H54 (cell line): ENCODE measurements around the gene GLUL.

Source experiments
- DNase-seq: peaks from one replicate; pipeline ENCODE4 v3.0.0; 2011; ENCODE audit warnings: low spot score, mixed read lengths; ENCODE audit not compliant: insufficient read length
- FAIRE-seq: peaks from 3 replicates; lab custom pipeline; 2011; peaks lifted over from hg19 to GRCh38; lab: Jason Lieb, UNC
- POLR2A ChIP-seq: IDR thresholded peaks from 2 replicates; pipeline ENCODE4 v1.6.1; 2011; ENCODE audit warnings: low read depth, mild to moderate bottlenecking, low read length

The GLUL gene

DNA sequence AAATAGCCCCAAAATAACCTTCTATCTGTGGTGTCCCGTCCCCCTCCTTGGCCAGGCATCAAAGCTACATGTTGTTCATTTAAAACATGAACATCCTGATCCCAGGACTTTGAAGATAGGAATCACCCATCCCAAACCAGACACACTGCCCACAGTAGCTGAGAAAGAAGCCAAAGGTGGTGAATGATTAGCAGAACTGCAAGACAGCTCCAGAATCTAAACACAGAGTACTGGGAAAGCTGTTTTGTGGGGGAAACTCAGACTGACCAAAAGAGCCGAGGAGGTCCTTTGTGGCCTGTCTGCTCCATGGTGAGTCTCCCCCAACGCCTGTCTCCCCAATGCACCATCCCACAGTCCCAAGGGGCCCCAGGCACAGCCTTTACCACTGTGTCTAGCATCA, 16.1 kb upstream of the GLUL start:
- DNase-seq (no peak), FAIRE-seq (no peak)
- TF ChIP-seq POLR2A = no peak

DNA sequence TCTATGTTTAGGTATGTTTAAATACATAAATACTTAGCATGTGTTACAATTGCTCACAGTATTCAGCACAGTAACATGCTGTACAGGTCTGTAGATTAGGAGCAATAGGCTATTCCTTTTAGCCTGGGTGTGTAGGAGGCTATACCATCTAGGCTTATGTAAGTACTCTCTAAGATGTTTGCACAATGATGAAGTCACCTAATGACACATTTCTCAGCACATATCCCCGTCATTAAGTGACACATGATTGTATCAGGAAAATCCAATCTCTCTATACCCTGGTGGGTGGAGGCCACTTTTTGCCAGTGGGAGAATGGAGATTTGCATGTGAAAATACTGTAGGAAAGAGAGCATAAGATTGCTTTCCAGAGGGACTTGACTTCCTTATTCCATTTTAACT, 14.4 kb upstream of the GLUL start:
- DNase-seq = no peak
- TF ChIP-seq POLR2A = no peak
- FAIRE-seq = no peak

DNA sequence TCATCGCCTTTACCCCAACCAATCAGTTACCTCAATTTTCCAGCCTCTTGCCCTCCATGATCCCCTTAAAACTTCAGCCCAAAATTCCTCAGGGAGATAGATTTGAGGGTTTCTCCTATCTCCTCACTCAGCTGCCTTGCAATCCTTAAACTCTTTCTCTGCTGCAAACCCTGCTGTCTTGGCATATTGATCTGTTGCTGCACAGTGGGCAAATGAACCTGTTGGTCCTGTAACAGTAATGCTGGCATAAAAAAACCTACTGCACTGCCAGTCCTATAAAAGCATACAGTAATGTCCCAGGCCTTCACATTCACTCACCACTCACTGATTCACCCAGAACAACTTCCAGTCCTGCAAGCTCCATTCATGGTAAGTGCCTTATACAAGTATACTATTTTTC, 14.0 kb upstream of the GLUL start:
- DNase-seq (no peak), FAIRE-seq (no peak)
- no peak for TF ChIP-seq POLR2A

DNA sequence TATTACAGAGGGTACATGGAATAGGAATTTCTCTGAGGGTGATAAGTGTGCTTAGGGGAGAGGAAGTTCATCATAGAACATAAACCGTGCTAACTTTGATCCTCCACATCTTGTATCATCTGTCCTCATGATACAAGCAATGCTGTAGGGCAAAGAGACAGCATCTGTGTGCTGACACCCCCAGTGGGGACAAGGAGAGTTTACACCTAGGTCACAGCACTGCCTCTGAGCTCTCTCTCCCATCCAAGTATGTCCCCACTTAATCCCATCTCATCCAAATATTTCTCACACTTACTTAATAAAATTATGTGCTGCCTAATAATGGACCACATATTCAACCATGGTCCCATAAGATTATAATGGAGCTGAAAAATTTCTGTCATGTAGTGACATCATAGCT, 13.2 kb upstream of the GLUL start:
- DNase-seq = no peak
- FAIRE-seq = no peak
- TF ChIP-seq POLR2A = no peak

DNA sequence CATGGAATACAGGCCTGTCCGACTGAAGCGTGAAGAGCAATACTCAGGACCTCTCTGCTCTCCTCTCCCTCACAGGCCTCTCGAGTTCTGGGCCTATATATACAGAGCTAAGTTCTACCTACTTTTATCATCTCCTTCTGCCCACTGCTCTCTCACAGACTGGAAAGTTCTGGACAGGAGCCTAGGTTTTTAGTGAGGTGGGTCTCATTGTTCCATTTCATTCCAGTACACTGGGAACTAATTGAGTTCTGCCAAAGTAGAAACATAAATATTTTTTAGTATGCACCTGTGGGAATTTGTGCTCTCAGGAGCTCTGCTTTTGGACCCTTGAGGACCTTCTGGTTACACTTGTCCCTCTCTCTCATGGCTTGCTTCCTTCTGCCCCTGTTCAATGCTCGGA, 9.0 kb upstream of the GLUL start, which contains the start of gene TEDDM1:
Gene TEDDM1 (minus strand): TSS at position 101 of the 400 bp plus-strand sequence. CDS start 182 bp downstream, outside the sequence.
- no peak for DNase-seq
- TF ChIP-seq POLR2A = no peak
- no peak for FAIRE-seq

DNA sequence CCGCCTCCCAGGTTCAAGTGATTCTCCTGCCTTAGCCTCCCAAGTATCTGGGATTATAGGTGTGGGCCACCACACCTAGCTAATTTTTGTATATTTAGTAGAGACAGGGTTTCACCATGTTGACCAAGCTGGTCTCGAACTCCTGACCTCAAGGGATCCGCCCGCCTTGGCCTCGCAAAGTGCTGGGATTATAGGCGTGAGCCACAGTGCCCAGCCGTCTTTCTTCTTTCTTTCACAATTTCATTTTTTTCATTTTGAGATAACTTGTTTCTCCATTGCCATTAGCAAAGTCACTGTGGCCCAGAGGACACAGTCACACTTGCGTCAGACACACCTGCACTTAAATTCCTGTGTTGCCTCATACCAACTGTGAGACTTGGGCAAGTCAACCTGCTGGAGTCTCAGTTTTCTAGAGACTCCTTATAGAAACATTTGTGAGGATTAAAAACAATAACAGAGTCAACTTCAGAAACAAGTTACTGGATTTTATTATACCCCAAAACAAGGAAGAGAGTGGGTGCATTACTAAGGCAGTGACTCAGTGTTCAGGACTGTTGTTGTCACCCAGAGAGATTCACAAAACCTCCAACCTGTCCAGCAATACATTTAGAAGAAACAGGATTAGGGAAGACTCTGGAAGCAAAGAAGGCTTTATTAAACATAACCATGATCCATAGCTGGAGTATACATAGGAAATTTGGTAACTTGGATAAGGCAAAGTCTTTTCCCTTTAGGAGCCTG, 6.2 kb upstream of the GLUL start:
- DNase-seq (no peak), FAIRE-seq (no peak)
- TF ChIP-seq POLR2A = no peak

DNA sequence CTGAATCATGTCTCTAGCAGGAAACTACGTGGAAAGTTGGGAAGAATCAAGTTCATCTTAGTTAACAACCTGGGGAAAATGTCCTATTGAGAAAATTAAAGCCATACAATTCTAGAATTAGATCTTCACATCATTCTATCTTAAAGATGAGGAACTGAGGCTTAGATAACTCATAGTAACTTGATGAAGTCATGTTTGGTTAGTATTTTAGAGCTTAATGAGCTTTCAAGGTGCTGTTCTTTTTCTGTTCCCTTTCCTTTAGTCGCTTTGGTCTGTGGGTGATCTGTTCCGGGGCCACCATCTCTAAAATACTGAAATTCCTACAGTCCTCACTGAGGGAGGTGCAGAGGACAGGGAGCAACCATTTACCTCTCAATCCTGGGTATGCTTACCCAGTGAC, 4.3 kb upstream of the GLUL start:
- no peak for TF ChIP-seq POLR2A
- FAIRE-seq (no peak), DNase-seq (no peak)

DNA sequence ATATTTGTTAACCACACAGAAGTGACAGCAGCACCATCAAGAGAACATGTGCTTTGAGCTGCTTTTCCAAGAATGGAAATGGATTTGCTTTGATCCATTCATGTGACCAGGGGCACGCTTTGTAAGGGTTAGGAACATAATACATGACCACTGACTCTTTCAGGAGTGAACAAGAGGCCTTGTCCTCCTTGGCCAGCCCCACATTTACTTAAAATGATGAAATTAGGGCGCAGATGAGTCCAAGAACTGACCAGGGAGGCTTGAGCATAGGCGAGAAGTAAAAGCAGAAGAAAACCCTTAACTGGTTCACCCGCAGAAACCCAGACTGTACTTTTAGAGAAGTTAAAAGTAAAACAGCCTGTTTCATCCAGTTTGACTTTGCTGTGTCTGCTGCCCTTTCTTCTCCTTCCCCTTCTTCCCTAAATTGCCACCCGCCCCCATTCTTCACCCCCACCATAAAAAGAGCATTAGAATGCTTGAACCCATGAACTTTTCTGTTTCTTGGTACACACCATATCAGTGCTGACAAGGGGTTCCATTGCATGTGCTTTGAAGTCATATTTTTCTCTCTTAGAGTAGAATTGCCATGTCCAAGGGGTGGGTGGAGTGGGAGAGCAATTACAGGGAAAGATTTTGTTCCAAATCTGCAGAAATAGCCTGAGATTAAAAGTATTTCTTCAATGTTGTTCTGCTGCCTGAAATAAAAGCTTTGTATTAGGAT, 2.6 kb upstream of the GLUL start:
- FAIRE-seq = no peak
- TF ChIP-seq POLR2A = no peak

DNA sequence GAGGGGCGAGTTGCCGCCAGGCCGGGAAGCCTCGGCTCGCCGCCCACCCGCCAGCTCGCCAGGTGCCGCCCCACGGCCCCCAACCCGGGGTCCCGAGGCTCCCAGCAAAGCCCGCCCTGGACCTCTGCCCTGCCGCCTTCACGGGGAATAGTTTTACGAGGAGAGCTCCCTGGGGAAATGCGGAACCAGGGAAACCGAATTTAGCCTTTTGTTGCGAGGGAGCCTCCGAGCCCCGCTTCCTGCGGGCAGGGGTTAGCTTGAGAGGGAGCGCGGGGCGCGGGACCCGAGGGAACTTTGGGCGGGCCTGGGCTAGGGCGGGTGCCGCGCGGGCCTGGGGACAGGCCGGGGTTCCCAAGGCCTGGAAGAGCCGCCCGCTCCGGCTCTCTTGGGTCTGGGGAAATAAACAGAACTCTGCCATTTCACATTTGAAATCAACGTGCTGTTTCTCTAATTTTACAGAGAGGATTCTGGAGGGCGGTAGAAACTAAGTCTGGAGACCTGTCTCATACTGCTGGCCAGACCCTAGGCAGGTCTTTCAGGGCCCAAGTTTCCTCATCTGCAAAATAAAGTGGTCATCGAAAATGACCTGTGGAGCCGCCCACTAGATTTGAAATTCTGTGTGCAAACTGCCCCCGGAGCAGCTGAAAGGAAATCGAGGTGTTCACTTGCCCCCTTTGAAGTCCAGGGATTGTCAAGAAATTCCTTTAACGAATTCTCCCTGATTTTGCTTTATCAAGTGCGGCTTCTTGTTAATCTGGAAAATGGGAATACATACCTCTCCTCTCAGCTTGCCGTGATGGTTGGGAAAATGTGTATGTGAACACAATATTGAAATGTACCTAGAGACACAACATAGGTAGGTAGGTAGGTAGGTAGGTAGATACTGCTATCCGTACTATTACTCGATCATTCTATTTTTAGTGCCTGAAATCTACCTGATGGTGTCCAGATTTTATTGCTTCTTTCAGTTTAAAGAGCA, 749 bp upstream of the GLUL start:
- DNase-seq (no peak), FAIRE-seq (no peak)
- TF ChIP-seq POLR2A = no peak

More for the DNA sequence above, 2.6 kb upstream of the GLUL start:
- no peak for DNase-seq

DNA sequence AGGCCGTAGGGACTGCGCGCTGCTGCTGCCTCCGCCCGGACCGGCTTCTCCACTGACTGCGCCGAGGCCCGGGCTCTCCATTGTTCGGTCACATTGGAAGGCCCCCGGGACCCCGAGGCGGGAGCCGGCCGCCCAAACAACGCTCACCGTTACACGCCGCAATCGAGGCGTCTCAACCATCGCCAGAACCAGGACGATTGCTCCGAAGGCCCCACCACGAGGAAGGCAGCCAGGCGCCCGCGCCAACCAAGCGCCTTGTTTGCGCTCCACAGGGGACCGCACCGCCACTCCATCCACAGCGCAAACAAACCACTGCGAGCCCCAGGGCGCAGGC, 595 bp downstream of the GLUL start:
- TF ChIP-seq POLR2A = no peak
- FAIRE-seq (no peak), DNase-seq (no peak)

DNA sequence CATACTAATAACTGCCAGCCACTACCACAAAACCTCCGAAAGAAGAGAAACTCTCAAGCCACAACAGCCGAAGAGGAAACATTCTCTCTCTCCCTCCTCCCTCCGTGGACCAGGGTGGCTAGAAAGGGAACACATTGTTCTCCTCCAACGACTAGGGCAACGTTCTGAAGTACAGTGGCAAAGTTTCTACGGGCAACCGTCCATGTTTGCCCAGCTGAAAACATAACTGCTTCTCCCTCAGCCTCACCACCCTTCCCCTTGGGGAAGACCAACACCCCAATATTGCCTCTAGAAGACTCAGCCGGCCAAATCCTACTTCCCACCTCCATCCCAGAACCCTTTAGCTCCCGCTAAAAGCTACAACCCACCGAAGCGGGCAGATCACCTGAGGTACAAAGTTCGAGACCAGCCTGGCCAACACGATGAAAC, 2.0 kb downstream of the GLUL start:
- no peak for TF ChIP-seq POLR2A
- no peak for DNase-seq
- FAIRE-seq = no peak

DNA sequence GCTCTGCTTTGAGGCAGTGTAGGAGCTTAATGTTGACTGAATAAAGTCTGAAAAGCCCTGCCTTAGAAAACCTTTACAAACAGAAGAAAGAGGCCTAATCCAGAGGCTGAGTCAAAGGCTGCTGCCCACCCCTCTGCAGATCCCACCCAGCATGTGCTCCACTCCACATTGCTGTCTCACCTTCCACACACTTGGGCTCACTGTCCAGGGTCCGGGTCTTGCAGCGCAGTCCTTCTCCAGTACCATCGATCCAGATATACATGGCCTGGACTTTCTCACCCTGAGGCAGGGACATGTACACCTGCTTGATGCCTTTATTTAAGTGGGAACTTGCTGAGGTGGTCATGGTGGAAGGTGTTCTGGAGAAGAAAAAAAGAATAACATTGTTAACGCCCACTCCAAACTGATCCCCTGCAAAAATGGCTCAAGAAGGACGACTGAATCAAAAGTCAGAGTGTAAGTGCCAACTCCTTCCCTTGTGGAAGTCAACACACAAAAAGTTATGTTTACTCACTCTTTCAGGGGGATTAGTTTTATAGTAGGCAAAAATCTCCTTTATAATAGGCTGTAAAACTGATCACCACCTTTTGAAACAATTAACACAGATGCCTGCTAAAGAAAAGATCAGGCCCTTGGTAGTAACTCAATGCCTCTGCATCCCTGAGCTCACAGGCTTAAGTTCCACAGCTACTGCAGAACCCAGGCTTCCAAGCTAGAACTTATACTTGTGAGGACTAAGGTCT, 3.0 kb downstream of the GLUL start:
- no peak for FAIRE-seq
- DNase-seq = no peak
- TF ChIP-seq POLR2A = no peak

DNA sequence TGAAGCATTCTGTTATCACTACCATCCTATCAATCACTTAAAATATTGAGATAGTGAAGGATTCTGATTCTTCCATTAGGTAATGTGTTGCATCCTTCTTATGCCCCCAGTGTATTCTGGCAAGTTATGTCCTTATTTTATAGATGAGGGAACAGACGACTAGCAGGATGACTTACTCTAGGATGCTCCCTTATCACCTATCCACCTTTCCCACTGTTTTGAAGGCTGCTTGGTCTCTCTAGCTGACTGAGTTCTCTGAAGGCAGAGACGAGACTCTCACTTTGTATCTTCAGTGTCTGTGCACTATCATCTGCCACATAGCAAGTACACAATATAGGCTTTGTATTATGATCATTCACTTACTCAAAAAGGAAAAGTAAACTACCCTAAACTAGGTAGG, 4.0 kb downstream of the GLUL start:
- TF ChIP-seq POLR2A = no peak
- DNase-seq = no peak
- FAIRE-seq = no peak

DNA sequence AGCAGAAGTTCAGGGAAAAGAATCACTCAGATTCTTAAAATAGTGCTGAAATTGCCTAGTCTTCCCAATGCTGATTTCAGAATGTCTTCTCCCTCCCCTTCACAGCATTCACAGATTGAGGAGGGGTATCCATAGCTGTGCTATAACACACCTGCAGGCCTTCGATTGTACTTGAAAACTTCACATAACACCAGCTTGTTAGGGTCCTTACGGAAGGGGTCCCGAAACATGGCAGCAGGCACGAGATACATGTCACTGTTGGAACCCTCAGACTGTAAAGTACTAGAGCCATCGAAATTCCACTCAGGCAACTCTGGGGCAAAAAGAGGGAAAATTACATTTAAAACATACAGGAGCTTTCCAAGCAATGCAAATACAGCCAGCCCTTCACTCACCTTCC, 4.6 kb downstream of the GLUL start:
- no peak for DNase-seq
- FAIRE-seq = no peak
- no peak for TF ChIP-seq POLR2A
